GM12878 (cell line): ENCODE data around the gene OXCT1.

Experiments
- CHD1 ChIP-seq: IDR thresholded peaks from 2 replicates; pipeline ENCODE4 v1.6.1; 2012; ENCODE audit warnings: low read depth, low read length, improper control_type of control experiment
- YY1 ChIP-seq: IDR thresholded peaks from 2 replicates; pipeline ENCODE4 v1.6.1; 2011; ENCODE audit warnings: low read depth, mild to moderate bottlenecking, low read length
- ZSCAN29 ChIP-seq: fragments of 450-650 bp; IDR thresholded peaks from 2 replicates; pipeline ENCODE4 v1.6.1; 2017; ENCODE audit warnings: mild to moderate bottlenecking, moderate library complexity
- TF ChIP-seq, protein P1 (sequence below): IDR thresholded peaks from 2 replicates; pipeline ENCODE4 v1.6.1; 2012; ENCODE audit warnings: mild to moderate bottlenecking, low read depth, low read length
- TF ChIP-seq, protein P2 (sequence below): IDR thresholded peaks from 2 replicates; pipeline ENCODE4 v1.6.1; 2011; ENCODE audit warnings: borderline replicate concordance, low read depth, mild to moderate bottlenecking, moderate library complexity, mixed read lengths, low read length; ENCODE audit not compliant: insufficient read depth; ENCODE audit errors: extremely low read length

GRCh38 chr5:41707853-41708603 is 162.2 kb downstream of the OXCT1 start:
- TF ChIP-seq, protein P1, sequence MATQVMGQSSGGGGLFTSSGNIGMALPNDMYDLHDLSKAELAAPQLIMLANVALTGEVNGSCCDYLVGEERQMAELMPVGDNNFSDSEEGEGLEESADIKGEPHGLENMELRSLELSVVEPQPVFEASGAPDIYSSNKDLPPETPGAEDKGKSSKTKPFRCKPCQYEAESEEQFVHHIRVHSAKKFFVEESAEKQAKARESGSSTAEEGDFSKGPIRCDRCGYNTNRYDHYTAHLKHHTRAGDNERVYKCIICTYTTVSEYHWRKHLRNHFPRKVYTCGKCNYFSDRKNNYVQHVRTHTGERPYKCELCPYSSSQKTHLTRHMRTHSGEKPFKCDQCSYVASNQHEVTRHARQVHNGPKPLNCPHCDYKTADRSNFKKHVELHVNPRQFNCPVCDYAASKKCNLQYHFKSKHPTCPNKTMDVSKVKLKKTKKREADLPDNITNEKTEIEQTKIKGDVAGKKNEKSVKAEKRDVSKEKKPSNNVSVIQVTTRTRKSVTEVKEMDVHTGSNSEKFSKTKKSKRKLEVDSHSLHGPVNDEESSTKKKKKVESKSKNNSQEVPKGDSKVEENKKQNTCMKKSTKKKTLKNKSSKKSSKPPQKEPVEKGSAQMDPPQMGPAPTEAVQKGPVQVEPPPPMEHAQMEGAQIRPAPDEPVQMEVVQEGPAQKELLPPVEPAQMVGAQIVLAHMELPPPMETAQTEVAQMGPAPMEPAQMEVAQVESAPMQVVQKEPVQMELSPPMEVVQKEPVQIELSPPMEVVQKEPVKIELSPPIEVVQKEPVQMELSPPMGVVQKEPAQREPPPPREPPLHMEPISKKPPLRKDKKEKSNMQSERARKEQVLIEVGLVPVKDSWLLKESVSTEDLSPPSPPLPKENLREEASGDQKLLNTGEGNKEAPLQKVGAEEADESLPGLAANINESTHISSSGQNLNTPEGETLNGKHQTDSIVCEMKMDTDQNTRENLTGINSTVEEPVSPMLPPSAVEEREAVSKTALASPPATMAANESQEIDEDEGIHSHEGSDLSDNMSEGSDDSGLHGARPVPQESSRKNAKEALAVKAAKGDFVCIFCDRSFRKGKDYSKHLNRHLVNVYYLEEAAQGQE = no peak
- no peak for TF ChIP-seq CHD1
- TF ChIP-seq, protein P2, sequence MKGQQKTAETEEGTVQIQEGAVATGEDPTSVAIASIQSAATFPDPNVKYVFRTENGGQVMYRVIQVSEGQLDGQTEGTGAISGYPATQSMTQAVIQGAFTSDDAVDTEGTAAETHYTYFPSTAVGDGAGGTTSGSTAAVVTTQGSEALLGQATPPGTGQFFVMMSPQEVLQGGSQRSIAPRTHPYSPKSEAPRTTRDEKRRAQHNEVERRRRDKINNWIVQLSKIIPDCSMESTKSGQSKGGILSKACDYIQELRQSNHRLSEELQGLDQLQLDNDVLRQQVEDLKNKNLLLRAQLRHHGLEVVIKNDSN = no peak
- no peak for TF ChIP-seq ZSCAN29
- TF ChIP-seq YY1 = no peak
